GM19025 (cell line): ENCODE data around the gene NUDT1.

Experiments used
- ATAC-seq: cut with Tn5 transposase; IDR thresholded peaks from one replicate; pipeline ENCODE4 v1.9.1; 2021; ENCODE audit warnings: mild to moderate bottlenecking, low read depth, moderate library complexity; ENCODE audit not compliant: unreplicated experiment

The NUDT1 gene

DNA sequence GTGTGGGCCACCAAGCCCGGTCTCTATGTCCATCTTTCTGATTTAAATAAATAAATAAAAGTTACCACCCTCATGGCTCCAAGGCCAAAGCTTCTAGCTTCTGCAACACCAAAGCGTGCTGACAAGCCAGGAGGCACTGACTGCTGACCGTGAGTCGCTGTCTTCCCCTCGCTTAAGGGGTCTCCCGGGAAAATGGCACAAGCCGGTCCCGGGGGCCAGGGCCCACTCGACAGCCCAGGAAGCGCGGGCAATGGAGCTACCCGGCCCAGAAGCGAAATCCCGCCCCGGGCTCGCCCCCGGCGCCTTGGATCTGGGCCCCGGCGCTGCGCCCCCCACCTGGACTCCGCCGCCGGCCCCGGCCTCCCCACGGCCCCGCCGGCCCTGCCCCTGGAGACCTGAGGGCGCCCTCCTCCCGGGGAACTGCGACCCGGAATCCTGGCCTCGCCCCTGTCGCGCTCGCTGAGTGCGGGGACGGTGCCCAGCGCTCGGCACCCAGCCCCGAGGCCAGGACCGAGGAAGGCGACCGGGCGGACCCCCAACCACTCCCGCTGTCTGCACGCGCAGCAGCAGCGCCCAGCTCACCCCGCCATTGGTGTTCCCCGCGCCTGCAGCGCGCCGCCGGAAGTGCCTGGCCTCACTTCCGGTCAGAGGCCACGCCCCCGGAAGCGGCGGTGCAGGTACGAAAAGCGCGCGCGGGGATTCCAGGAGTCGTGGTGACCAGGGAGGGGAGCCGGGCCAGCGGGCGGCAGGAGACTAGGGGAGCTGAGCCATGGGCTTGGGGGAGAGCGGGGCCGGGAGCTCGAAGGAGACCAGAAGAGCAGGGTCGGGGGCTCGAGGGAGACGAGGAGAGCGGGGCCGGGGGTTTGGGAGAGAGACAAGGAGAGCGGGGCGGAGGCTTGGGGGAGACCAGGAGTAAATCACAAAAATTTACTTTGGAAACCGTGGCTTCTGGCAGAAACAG is at the start of gene NUDT1, which contains the start of gene MRM2:
TSS of gene NUDT1 (plus strand) at position 647 of the 961 bp plus-strand sequence. CDS start 2,349 bp downstream, outside the sequence.
TSS of gene MRM2 (minus strand) at position 626 of the 961 bp plus-strand sequence. CDS start at position 590, 36 bp downstream.
- peak; percentile 67 for ATAC-seq

DNA sequence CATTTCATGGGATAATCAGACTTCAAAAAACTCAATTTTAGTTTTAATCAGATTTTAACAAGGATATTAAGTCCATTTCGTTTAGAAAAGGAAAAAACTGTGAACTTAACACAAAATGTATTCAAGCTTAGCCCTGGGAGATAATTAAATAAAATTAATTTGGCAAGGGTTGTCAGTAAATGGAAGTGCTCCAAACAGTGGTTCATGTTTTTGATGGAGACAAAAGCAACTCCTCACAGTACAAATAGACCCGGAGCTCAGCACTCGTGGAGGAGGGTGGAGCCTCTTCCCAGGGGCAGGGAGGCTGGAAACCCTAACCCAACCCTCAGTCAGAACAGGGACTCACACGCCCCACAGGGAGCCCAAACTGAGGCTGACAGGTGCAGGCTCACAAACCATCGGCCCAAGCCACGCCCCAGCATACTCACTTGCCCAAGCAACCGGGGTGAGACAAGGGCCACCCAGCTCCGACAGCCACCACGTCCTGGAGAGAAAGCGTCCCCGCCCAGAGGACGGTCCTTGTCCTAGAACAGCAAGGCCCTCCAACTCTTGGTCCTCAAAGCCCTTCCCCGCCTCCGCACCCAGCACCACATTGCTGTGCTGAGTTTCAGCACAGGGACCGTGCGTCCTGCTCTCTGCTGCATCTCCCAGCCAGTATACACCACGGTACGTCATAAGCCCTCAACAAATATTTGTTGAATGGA is 49.0 kb upstream of the NUDT1 start:
- no peak for ATAC-seq

DNA sequence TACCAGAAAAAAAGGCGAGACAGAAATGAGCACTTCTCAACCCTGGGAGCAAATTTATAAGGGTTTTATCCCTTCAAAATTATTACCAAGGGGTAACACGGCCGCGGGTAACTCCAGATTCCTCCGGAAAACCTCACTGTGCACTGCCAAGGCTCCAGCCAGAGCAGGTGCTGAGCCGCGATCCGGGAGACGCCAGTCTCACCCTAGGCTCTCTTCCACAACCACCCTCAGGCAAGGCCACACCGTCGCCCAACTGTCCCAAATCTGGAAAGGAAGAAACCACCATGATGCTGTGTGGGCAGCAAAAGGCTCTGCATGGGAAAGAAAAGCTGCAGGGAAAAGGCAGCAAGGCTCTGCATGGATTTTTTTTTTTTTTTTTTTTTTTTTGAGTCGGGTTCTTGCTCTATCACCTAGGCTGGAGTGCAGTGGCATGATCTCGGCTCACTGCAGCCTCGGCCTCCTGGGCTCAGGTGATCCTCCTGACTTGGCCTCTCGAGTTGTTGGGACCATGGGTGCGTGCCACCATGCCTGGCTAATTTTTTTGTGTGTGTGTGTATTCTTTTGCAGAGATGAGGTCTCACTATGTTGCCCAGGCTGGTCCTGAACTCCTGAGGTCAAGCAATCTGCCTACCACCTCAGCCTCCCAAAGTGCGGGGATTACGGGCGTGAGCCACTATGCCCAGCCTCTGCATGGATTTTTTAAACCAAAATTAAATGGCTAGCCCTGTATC is 48.3 kb upstream of the NUDT1 start:
- ATAC-seq = no peak

DNA sequence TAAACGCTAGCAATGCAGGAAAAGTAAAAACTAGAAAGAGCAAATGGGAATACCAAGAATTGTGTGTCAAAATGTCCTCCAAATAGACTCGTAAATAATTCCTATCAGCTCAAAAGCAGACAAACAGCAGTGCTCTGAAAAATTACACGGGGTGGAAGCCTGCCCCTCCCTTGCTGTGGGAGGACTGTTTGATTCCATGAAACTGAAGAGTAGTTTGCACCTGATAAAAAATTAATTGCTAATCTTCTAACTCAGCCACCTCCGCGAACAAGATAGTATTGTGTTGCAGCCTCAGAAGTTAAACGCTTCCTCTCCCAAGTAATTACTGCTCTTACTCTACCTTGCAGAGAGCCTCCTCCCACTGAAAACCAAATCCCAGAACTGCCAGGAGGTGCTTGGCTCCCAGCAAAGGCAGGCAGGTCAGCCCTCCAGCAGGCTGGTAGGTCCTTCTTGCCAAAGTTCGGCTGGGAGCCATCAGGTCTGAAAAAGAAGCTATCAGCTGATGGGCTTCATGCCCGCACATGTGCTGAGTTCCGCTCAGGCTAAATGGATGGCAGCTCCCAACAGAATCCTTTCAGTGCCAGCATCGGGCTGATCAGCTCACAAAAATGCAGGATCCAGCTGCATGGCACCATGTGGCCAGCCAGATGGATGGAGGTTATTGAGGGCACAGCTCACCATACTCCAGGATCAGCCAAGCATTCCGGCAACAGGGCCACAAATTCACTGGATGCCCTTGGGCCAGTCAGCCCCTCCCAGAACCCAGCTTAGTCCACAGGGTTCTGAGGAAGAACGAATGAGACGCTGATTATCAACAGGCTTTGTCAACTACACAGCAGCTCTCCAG is 46.4 kb upstream of the NUDT1 start:
- ATAC-seq = no peak

DNA sequence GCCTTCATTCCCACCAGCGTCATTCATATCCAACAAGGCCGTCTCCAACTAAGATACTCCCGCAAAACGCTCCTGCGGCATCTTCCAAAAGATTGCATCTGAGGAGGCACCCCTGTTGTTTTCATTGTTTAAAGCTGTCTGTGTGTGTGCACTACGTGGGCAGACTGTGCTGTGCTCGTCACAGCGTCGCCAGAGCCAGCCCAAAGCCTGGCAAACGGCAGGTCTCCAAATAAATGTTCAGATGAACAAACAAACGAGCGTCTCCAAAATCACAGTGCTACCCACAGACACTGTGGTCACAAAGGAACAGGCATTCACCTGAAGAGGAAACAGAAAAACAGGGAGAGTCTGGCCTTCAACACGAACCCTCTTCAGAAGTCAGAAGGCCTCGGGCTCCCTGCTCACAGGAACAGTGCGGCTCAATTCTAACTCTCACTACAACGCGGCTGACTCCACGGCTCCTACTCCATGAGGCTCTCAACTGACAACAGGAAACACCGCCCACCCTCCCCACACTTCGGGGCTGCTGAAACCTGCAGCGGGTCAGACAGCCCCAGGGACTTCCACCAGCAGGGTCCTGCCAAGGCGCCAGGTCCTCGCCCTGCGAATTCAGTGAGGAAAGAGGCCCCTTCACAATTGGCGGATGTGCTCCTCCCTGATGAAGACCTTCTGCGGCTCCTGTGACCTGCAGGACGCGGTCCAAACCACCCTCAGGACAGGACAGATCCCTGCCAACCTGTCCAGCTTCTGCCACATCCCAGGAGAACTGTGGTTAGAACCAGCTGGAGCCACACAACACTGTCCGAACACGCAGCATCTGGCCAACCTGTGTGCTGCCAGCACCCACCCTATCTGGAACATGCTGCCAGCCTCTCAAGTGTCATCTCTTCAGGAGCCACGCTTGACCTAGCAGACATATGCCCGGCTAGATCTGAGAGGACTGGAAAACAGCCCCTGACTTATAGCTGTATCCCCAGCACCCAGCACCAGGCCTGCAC is 45.3 kb upstream of the NUDT1 start:
- ATAC-seq = no peak

DNA sequence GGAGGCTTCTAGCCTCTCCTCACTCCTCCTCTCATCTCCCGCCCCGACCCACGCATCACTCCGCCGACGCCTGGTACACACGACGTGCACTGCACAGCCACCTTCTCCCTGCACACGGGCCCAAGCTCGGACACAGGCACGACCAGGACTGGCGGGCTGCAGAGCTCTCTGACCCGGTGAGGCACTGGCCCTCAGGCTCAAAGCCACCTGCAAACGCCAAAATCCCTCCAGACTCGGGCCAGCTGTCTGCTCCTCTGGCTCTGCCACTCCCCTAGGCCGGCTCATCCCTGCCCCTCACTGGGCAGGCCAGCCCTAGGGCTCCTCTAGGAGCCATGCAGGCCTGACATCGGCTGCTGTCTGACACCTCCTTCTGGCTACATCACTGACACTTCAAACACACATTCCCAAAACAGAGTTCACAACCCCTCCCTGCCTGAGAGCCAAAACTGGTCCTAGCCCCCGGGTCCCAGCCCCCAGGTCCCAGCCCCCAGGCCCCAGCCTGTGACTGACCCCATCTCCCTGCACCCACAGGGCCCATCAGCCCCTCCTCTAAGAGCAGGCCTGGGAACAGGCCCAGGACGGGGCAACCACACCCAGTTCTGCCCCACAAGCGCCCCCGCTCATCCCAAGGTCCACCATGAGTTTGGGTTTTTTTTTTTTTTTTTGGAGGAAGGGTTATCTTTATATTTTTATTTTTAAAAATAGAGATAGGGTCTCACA is 44.4 kb upstream of the NUDT1 start:
- no peak for ATAC-seq

DNA sequence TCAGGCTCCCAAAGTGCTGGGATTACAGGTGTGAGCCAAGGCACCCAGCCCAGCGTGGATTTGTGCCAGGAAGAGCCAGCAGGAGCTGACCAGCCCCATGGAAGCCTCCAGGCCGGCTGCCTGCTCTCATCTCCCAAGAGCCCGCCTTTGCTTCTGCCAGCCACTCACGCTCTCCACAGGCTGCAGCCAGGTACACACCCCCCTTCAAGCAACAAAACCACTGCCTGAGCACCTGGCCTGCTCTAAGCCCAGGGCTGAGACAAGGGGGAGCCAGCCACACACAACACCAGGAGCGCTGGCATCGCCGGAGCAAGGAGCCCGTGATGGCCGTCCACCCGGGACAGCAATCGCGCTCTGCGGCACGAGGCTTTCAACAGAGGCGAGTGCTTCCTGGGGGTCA is 43.8 kb upstream of the NUDT1 start:
- no peak for ATAC-seq

DNA sequence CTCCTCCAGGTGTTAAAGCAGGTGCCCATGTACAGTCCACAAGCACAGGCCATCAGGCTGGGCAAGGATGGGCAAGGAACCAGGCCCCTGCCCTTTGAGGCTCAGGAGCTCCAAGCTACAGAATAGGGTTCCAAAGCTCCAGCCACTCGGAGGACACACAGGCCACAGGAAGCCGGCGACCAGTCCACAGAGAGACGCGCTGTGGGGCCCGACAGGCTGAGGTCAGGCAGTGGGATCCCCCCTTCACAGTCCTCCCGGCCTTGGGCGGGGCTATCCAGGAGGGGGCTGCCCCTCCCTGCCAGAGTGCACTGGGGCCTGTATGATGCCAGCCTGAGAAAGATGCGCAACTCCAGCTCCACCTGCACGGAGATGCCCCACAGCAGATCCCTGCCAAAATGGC is 43.3 kb upstream of the NUDT1 start:
- no peak for ATAC-seq

DNA sequence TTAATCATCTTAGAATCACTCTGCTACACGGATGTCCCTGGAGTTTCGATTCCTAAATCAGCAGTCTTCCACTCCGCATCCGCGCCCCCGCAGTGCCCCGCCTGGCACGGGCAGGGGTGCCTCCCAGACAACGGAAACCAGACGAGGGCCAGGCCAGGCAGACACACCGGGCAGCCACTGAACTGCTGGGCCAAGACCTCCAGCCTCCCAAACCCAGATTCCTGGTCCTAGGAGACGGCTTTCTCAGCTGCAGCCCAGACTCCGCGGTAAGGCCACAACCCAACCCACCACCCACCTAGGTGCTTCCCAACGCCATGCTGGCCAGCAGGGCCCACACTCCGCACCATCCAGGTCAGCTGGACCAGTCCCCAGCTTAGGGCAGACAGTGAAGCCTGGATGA is 42.5 kb upstream of the NUDT1 start:
- ATAC-seq = no peak

DNA sequence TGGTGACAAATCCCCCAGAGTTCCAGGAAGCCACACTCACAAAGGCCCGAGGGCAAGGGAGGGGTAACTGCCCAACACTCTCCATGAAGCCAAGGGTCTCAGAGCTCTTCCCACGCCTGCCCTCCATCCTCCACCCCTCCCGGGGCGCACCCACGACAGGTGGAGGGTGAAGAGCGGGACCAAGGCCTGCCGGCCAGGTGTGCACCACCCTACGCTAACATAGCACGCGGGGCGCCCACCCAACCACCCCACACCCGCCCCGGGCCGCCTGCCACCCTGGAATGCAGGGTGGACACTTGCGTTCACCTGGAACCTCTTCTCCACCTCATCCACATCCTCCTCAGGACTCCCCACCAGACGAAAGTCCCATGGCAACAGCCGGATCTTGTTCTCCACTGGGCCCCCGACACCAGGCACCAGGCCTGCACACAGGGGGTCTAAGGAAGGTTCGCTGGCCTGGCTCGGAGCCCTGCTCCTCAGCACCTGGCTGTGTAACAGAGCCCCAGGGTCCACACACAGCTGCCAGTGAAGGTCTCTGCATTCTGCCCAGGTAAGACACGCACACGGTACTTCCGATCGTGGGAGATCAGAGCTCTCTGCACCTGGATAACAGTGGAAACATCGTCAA is 42.0 kb upstream of the NUDT1 start:
- no peak for ATAC-seq

DNA sequence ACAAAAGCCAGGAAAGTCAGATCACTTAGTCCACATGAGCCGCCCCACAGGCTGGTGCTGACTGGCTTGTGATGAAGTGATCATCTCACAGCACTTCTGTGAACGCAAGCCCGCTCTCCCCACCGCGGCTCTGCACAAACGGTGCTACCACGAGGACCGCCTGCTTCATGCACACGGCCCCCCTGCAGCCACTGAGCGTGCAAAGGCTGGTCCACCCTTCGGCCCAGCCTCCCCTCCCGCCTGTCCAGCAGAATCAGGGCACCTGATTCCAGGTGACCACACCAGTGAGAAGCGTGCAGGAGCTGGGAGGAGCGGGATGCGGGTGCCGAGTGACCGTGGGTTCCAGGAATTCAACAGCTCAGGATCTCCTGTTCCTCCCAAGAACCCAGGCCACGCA is 41.4 kb upstream of the NUDT1 start:
- no peak for ATAC-seq

DNA sequence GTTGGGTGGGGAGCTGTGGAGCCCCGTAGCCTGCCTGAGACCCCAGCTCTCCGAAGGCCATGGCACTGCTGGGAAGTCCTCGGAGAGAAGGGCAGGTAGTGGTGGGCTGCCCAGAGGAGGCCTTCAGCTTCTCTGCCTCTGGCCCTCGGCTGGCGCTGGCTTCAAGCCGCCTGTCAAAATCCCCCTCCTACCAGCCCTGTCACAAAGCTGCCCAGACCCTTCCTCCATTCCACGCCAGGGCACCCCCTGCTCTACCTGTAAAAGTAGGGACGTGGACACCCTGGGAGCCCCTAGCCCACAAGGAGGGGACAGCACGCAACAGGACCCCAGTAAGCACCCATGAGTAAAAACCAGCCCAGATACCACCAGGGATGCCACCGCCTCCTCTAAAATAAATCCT is 40.9 kb upstream of the NUDT1 start:
- no peak for ATAC-seq

DNA sequence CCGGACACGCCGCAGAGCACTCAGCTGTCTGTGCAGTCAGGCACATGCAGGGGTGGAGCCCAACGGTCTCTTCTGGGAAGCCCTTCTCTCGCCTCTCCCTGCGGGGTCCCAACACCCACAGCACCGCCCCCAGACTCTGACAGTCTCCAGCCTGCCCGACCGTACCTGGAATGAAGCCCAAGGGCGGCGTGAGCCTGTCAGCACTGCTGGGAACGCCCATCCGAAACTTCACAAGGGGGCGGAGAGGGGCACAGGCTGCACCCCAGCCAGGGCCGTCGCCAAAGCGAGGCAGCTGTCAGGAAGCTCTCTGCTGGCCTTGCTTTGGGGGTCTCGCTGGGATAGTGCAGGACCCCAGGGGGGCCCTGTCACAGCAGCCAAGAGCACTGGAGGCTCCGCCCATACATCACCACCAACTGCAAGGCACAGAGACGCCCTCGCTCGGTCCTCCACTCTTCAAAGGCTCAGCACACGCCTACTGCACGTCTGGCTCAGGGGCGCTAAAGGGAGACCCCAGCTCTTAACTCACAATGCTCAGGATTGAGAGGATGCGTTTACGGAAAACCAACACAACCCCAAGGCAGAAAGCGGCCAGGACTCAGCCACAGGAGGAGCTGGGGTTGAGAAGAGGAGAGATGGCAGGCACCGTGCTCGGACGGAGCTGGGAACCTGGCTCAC is 40.2 kb upstream of the NUDT1 start:
- ATAC-seq = no peak

DNA sequence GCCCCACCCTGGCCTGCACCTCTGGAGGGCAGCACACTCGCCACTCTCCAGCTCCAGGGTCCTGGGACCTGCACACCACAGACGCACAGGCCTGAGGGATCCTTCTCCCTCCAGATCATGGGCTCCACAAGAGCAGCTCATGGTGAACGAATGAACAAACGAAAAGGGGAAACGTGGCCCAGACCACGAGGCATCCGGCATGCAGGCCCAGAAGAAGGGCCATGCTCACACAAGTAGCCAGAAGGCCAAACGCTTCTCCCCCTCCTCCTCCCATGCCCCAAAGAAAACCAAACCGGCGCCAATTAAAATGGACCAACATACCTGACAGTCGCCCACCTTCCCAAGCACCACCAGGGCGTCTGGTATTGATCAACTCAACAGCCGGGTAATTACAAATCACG is 39.7 kb upstream of the NUDT1 start:
- ATAC-seq = no peak

DNA sequence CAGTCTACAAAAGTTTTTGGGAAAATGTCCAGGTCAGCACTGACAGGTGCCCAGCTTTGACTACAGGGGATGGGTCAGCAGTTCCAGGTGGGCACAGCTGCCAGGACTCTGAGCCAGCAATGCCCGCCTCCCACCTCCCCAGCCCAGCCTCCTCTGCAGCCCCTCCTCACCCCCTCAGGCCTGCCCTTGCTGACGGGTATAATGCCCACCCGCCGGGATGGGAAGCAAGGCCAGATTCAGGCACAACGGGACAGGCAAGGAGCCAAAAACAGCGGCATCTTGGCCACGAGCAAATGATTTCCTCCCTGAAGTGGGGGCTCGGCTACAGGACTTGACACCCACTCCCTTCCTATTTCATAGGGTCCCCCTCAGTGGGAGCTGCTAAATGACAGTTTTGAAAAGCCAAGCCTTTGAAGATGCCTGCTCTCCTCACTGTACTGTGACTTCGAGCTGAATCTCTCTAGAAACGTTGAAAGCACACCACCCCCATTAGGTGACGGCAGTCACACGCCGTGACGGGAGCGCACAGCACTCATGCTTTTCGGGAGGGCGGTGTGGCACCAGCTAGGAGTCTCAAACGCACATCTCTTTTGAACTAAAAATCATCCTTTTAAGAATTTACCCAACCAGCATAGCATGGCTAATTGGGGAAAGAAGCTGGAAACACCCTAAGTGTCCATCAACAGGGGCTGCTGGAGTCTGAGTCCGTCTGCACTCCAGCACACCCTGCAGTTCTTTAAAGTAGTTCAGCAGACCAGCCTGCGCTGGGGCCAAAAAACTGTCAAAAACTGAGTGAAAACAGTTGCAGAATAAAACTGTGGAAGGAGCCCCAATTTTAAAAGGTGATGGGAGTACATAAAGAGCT is 38.9 kb upstream of the NUDT1 start:
- no peak for ATAC-seq

DNA sequence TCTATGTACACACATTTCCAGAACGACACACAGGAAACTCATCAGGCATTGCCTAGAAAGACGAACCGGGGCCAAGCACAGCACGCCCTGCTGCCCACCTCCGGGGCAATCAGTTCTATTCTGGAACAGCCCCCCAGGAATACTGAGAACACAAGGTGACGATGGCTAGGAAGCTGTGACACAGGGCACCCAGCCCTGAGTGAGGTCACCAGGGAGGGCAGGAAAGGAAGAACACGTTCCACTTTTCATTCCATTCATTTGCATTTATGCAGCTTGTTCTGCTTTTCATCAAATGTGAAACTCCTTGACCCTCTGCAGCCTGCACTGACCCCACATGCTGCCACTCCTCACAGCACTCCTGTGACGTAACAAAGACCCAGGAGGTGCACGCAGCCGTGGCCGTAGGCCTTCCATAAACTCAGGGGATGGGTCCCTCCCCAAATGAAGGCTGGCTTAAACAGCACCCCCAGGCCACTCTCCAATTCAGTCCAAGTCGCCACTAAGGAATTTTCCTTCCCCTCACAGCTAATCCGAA is 38.2 kb upstream of the NUDT1 start:
- no peak for ATAC-seq
